HUES64 (cell line): Measurements from ENCODE around the gene FAM20C.

Experiments
- H3K27ac ChIP-seq: 2 replicates; pipeline ENCODE4 v1.7.0; 2013; ENCODE audit warnings: low read depth, low read length, inconsistent platforms
- H3K27me3 ChIP-seq: 2 replicates; pipeline ENCODE4 v1.6.1; 2013; ENCODE audit warnings: mild to moderate bottlenecking, low read length; ENCODE audit not compliant: insufficient read depth
- H3K36me3 ChIP-seq: 2 replicates; pipeline ENCODE4 v1.6.1; 2013; ENCODE audit warnings: mild to moderate bottlenecking, low read length; ENCODE audit not compliant: insufficient read depth
- H3K4me1 ChIP-seq: 2 replicates; pipeline ENCODE4 v1.6.1; 2013; ENCODE audit warnings: mild to moderate bottlenecking, low read length, moderate library complexity; ENCODE audit not compliant: insufficient read depth
- H3K4me3 ChIP-seq: 2 replicates; pipeline ENCODE4 v1.5.1; 2013; ENCODE audit warnings: mild to moderate bottlenecking, low read length, moderate library complexity
- H3K9ac ChIP-seq: 2 replicates; pipeline ENCODE4 v1.6.1; 2013; ENCODE audit warnings: mild to moderate bottlenecking, low read depth, low read length
- H3K9me3 ChIP-seq: 2 replicates; pipeline ENCODE4 v1.6.1; 2013; ENCODE audit warnings: low read depth, low read length; ENCODE audit not compliant: insufficient read depth
- WGBS: fragments of 150-250, 120-280 bp; methylation state at CpG from one replicate; pipeline ENCODE4 v1.1.7; 2013; ENCODE audit warnings: missing lambda C conversion rate; 5-methylcytosine and 5-hydroxymethylcytosine counted together

Gene FAM20C

GRCh38 chr7:216360-217300 lies 24.3 kb downstream of the FAM20C start:
- H3K4me3 ChIP-seq: no peak overlapping the region
- H3K9ac ChIP-seq: no peak overlapping the region
- 90% methylated on average over 23 of the region's 24 CpGs for WGBS
- no peaks in the 10 kb centered on the region for H3K4me1 ChIP-seq
- H3K9me3 ChIP-seq: no peaks in the 10 kb centered on the region
- 0 out of 2 replicates have a peak, but pooled peaks cover 9% of the 10 kb centered on the region for H3K36me3 ChIP-seq
- H3K27me3 ChIP-seq: no peaks in the 10 kb centered on the region
- no peak overlapping the region for H3K27ac ChIP-seq

- H3K9me3 ChIP-seq: no peaks in the 10 kb centered on the region
- no peak overlapping the region for H3K4me3 ChIP-seq
- no peaks in the 10 kb centered on the region for H3K27me3 ChIP-seq
- H3K36me3 ChIP-seq: 0 out of 2 replicates have a peak, but pooled peaks cover 9% of the 10 kb centered on the region
- H3K9ac ChIP-seq: no peak overlapping the region
- H3K4me1 ChIP-seq: no peaks in the 10 kb centered on the region
- H3K27ac ChIP-seq: no peak overlapping the region
- 95% methylated on average over 21 of the region's 21 CpGs for WGBS
These were observed 25.4 kb downstream of the FAM20C start for GRCh38 chr7:217781-218180.

GRCh38 chr7:218316-218715 lies 25.9 kb downstream of the FAM20C start:
- Histone ChIP-seq H3K4me1 (no peaks in the 10 kb centered on the region), H3K36me3 (0 out of 2 replicates have a peak, but pooled peaks cover 9% of the 10 kb centered on the region), H3K9ac (no peak overlapping the region), H3K9me3 (no peaks in the 10 kb centered on the region), H3K27ac (no peak overlapping the region), H3K27me3 (no peaks in the 10 kb centered on the region), H3K4me3 (no peak overlapping the region)
- WGBS: 93% methylated on average over 24 of the region's 24 CpGs

GRCh38 chr7:218896-219580 lies 26.7 kb downstream of the FAM20C start:
- Histone ChIP-seq H3K9me3 (no peaks in the 10 kb centered on the region), H3K4me1 (no peaks in the 10 kb centered on the region), H3K27me3 (no peaks in the 10 kb centered on the region), H3K27ac (no peak overlapping the region), H3K36me3 (0 out of 2 replicates have a peak, but pooled peaks cover 9% of the 10 kb centered on the region), H3K4me3 (no peak overlapping the region), H3K9ac (no peak overlapping the region)
- 94% methylated on average over 28 of the region's 28 CpGs for WGBS

GRCh38 chr7:219581-220150 lies 27.3 kb downstream of the FAM20C start:
- H3K4me3 ChIP-seq: no peak overlapping the region
- H3K27ac ChIP-seq: no peak overlapping the region
- H3K36me3 ChIP-seq: 0 out of 2 replicates have a peak, but pooled peaks cover 6% of the 10 kb centered on the region
- H3K27me3 ChIP-seq: no peaks in the 10 kb centered on the region
- no peaks in the 10 kb centered on the region for H3K9me3 ChIP-seq
- H3K9ac ChIP-seq: no peak overlapping the region
- no peaks in the 10 kb centered on the region for H3K4me1 ChIP-seq
- WGBS: 93% methylated on average over 9 of the region's 9 CpGs

- Histone ChIP-seq H3K36me3 (0 out of 2 replicates have a peak, but pooled peaks cover 3% of the 10 kb centered on the region), H3K9me3 (no peaks in the 10 kb centered on the region), H3K27me3 (no peaks in the 10 kb centered on the region), H3K4me1 (no peaks in the 10 kb centered on the region), H3K9ac (no peak overlapping the region), H3K27ac (no peak overlapping the region), H3K4me3 (no peak overlapping the region)
- 71% methylated on average over 28 of the region's 28 CpGs for WGBS
These were observed 27.9 kb downstream of the FAM20C start for GRCh38 chr7:220151-220841.

- H3K4me1 ChIP-seq: no peaks in the 10 kb centered on the region
- H3K36me3 ChIP-seq: 0 out of 2 replicates have a peak, but pooled peaks cover 3% of the 10 kb centered on the region
- no peaks in the 10 kb centered on the region for H3K9me3 ChIP-seq
- 83% methylated on average over 15 of the region's 15 CpGs for WGBS
- no peaks in the 10 kb centered on the region for H3K27me3 ChIP-seq
- H3K9ac ChIP-seq: no peak overlapping the region
- H3K27ac ChIP-seq: no peak overlapping the region
- no peak overlapping the region for H3K4me3 ChIP-seq
These were observed 29.8 kb downstream of the FAM20C start for GRCh38 chr7:221978-222715.

GRCh38 chr7:222716-223041 lies 30.3 kb downstream of the FAM20C start:
- no peaks in the 10 kb centered on the region for H3K9me3 ChIP-seq
- H3K36me3 ChIP-seq: 0 out of 2 replicates have a peak, but pooled peaks cover 3% of the 10 kb centered on the region
- 89% methylated on average over 10 of the region's 10 CpGs for WGBS
- no peaks in the 10 kb centered on the region for H3K4me1 ChIP-seq
- no peak overlapping the region for H3K4me3 ChIP-seq
- H3K9ac ChIP-seq: no peak overlapping the region
- H3K27me3 ChIP-seq: no peaks in the 10 kb centered on the region
- no peak overlapping the region for H3K27ac ChIP-seq

GRCh38 chr7:223118-223800 lies 30.9 kb downstream of the FAM20C start:
- Histone ChIP-seq H3K9me3 (no peaks in the 10 kb centered on the region), H3K27me3 (no peaks in the 10 kb centered on the region), H3K4me3 (no peak overlapping the region), H3K36me3 (0 out of 2 replicates have a peak, but pooled peaks cover 3% of the 10 kb centered on the region), H3K27ac (no peak overlapping the region), H3K4me1 (no peaks in the 10 kb centered on the region), H3K9ac (no peak overlapping the region)
- 94% methylated on average over 34 of the region's 34 CpGs for WGBS

GRCh38 chr7:223861-224260 lies 31.5 kb downstream of the FAM20C start:
- Histone ChIP-seq H3K9ac (no peak overlapping the region), H3K36me3 (0 out of 2 replicates have a peak, but pooled peaks cover 3% of the 10 kb centered on the region), H3K4me1 (no peaks in the 10 kb centered on the region), H3K27me3 (no peaks in the 10 kb centered on the region), H3K27ac (no peak overlapping the region), H3K9me3 (no peaks in the 10 kb centered on the region), H3K4me3 (no peak overlapping the region)
- 95% methylated on average over 29 of the region's 29 CpGs for WGBS
